Ishikawa (cell line): ENCODE measurements around the gene PACS1.

Experiments used
- CEBPB ChIP-seq: IDR thresholded peaks from 2 replicates; pipeline ENCODE4 v1.6.1; 2012
- CREB1 ChIP-seq: IDR thresholded peaks from 2 replicates; pipeline ENCODE4 v1.6.1; 2012; ENCODE audit warnings: low read depth
- EGR1 ChIP-seq: IDR thresholded peaks from 2 replicates; pipeline ENCODE4 v1.6.1; 2012
- EP300 ChIP-seq: IDR thresholded peaks from 2 replicates; pipeline ENCODE4 v1.6.1; 2012; ENCODE audit warnings: borderline replicate concordance
- FOXM1 ChIP-seq: IDR thresholded peaks from 2 replicates; pipeline ENCODE4 v1.6.1; 2012; ENCODE audit warnings: low read depth, borderline replicate concordance
- RAD21 ChIP-seq: IDR thresholded peaks from 2 replicates; pipeline ENCODE4 v1.6.1; 2012; ENCODE audit warnings: low read depth
- TAF1 ChIP-seq: IDR thresholded peaks from 2 replicates; pipeline ENCODE4 v1.6.1; 2012; ENCODE audit warnings: low read depth, mild to moderate bottlenecking
- YY1 ChIP-seq: IDR thresholded peaks from 2 replicates; pipeline ENCODE4 v1.6.1; 2012; ENCODE audit warnings: low read depth
- ZBTB7A ChIP-seq: IDR thresholded peaks from 2 replicates; pipeline ENCODE4 v1.6.1; 2012; ENCODE audit warnings: low read depth
- TF ChIP-seq, protein P1 (sequence below): IDR thresholded peaks from 2 replicates; pipeline ENCODE4 v1.6.1; 2012
- TF ChIP-seq, protein P2 (sequence below): IDR thresholded peaks from 2 replicates; pipeline ENCODE4 v1.6.1; 2012; ENCODE audit warnings: low read depth, mild to moderate bottlenecking
- TF ChIP-seq, protein P3 (sequence below): IDR thresholded peaks from 2 replicates; pipeline ENCODE4 v1.6.1; 2012

DNA sequence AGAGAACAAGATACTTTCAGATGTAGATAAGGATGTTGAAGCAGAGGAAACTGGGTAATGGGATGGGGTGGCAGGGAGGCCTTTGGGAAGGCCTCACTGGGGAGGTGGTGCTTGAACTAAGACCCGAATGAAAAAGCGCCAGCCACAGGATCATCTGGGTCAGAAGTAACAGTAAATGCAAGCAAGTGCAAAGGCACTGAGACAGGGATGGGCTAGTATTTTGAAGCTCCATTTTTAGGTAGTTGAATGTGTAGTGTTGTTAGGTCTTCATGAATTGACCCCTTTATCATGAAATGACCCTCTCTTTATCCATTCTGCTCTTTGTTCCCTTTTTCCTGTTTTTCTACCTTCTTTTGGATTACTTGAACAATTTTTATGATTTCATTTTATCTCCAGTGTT is 6.2 kb upstream of the PACS1 start:
- TF ChIP-seq CREB1 = no peak
- no peak for TF ChIP-seq EP300
- no peak for TF ChIP-seq RAD21
- no peak for TF ChIP-seq YY1
- TF ChIP-seq, protein P1, sequence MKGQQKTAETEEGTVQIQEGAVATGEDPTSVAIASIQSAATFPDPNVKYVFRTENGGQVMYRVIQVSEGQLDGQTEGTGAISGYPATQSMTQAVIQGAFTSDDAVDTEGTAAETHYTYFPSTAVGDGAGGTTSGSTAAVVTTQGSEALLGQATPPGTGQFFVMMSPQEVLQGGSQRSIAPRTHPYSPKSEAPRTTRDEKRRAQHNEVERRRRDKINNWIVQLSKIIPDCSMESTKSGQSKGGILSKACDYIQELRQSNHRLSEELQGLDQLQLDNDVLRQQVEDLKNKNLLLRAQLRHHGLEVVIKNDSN = no peak
- TF ChIP-seq FOXM1 = no peak
- TF ChIP-seq, protein P2, sequence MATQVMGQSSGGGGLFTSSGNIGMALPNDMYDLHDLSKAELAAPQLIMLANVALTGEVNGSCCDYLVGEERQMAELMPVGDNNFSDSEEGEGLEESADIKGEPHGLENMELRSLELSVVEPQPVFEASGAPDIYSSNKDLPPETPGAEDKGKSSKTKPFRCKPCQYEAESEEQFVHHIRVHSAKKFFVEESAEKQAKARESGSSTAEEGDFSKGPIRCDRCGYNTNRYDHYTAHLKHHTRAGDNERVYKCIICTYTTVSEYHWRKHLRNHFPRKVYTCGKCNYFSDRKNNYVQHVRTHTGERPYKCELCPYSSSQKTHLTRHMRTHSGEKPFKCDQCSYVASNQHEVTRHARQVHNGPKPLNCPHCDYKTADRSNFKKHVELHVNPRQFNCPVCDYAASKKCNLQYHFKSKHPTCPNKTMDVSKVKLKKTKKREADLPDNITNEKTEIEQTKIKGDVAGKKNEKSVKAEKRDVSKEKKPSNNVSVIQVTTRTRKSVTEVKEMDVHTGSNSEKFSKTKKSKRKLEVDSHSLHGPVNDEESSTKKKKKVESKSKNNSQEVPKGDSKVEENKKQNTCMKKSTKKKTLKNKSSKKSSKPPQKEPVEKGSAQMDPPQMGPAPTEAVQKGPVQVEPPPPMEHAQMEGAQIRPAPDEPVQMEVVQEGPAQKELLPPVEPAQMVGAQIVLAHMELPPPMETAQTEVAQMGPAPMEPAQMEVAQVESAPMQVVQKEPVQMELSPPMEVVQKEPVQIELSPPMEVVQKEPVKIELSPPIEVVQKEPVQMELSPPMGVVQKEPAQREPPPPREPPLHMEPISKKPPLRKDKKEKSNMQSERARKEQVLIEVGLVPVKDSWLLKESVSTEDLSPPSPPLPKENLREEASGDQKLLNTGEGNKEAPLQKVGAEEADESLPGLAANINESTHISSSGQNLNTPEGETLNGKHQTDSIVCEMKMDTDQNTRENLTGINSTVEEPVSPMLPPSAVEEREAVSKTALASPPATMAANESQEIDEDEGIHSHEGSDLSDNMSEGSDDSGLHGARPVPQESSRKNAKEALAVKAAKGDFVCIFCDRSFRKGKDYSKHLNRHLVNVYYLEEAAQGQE = no peak
- TF ChIP-seq, protein P3, sequence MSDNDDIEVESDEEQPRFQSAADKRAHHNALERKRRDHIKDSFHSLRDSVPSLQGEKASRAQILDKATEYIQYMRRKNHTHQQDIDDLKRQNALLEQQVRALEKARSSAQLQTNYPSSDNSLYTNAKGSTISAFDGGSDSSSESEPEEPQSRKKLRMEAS = no peak
- TF ChIP-seq CEBPB = no peak
- no peak for TF ChIP-seq ZBTB7A
- TF ChIP-seq TAF1 = no peak
- no peak for TF ChIP-seq EGR1
